ENCODE results near the gene DNAI7.

GRCh38 chr12:25071366-25071765 lies 123.6 kb downstream of the DNAI7 start:
- TF ChIP-seq EZH2 (optimal IDR thresholded peaks at IDR 0.05; ENCODE audit: low read depth, low read length): no peak
- TF ChIP-seq CTCF (IDR thresholded peaks at IDR 0.05; ENCODE audit: low read length): no peak

Data from MM.1S (cell line).